ENCODE data around the gene CSTA. TPM values are rescaled to one million over a fixed set of nuclear protein-coding genes. Genes with fewer than 3 reads are reported as not detected.

Gene CSTA
- 1 to 10 TPM in 2 of 4 donors, not detected in 2; 1.4 to 1.5 TPM for total RNA-seq

DNA sequence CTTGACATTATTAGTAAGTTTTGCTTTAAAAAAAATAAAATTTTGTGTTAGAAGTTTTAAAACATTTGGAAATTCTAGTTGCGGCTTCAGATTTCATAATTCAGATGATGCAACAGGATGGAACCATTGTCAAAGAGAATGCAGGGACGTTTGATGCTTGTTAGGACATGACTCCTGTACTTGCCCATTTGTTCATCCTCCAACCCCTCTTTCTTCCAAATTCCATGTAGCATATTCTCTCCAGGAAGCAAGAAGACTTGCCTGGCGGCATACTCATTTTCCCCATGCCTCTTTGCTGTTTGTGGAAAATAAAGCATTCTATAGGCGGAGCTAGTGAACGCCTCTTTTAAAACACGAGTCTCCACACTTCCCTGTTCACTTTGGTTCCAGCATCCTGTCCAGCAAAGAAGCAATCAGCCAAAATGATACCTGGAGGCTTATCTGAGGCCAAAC, at the start of gene CSTA:
CSTA (plus strand) TSS at position 378 of the 453 bp plus-strand sequence; CDS start at position 423, 45 bp downstream.
- no peak for TF ChIP-seq CTCF (IDR thresholded peaks at IDR 0.05)
- TF ChIP-seq POLR2A (IDR thresholded peaks at IDR 0.05) = no peak

DNA sequence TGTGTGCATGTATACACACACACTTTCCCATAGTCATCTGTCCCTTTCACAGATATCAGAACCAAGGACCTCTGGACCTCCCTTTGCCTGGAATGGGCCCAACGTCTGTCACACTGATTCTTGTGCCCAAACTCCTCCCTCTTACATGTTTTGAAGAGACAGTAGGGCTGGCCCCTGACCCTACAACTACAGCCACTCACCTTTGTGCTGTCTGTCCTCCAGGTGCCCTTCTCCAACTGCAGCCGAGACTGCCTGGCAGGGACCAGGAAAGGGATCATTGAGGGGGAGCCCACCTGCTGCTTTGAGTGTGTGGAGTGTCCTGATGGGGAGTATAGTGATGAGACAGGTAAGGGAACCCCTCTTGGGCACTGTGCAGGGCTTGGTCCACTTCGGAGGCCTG, 43.2 kb upstream of the CSTA start:
- Histone ChIP-seq H3K4me1 (no peaks in the 10 kb centered on the region), H3K4me3 (no peak overlapping the region), H3K27me3 (no peaks in the 10 kb centered on the region), H3K36me3 (no peaks in the 10 kb centered on the region), H3K9me3 (no peaks in the 10 kb centered on the region), H3K27ac (no peak overlapping the region)
- intact Hi-C loops (cut with DNase I; ENCODE audit: low total_unique reads) = no loop called here
- TF ChIP-seq POLR2A (IDR thresholded peaks at IDR 0.05) (no peak), CTCF (IDR thresholded peaks at IDR 0.05) (no peak)
- DNase-seq = no peak

More for the DNA sequence above, at the start of gene CSTA:
- no peak for DNase-seq
- no peak within 1 kb of the TSS for H3K27ac ChIP-seq
- intact Hi-C loops (cut with DNase I; ENCODE audit: low total_unique reads) = no loop called here
- H3K9me3 ChIP-seq = no peaks in the 10 kb centered on the region
- no peak within 1 kb of the TSS for H3K4me3 ChIP-seq
- H3K36me3 ChIP-seq = no peaks in the 10 kb centered on the region
- H3K4me1 ChIP-seq = no peaks in the 10 kb centered on the region
- no peaks in the 10 kb centered on the region for H3K27me3 ChIP-seq

DNA sequence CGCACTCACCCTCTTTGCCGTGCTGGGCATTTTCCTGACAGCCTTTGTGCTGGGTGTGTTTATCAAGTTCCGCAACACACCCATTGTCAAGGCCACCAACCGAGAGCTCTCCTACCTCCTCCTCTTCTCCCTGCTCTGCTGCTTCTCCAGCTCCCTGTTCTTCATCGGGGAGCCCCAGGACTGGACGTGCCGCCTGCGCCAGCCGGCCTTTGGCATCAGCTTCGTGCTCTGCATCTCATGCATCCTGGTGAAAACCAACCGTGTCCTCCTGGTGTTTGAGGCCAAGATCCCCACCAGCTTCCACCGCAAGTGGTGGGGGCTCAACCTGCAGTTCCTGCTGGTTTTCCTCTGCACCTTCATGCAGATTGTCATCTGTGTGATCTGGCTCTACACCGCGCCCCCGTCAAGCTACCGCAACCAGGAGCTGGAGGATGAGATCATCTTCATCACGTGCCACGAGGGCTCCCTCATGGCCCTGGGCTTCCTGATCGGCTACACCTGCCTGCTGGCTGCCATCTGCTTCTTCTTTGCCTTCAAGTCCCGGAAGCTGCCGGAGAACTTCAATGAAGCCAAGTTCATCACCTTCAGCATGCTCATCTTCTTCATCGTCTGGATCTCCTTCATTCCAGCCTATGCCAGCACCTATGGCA, 41.1 kb upstream of the CSTA start:
- Histone ChIP-seq H3K27ac (no peak overlapping the region), H3K4me1 (no peaks in the 10 kb centered on the region), H3K27me3 (no peaks in the 10 kb centered on the region), H3K4me3 (no peak overlapping the region), H3K9me3 (no peaks in the 10 kb centered on the region), H3K36me3 (no peaks in the 10 kb centered on the region)
- intact Hi-C loops (cut with DNase I; ENCODE audit: low total_unique reads) = no loop called here
- no peak for TF ChIP-seq CTCF (IDR thresholded peaks at IDR 0.05)
- no peak for TF ChIP-seq POLR2A (IDR thresholded peaks at IDR 0.05)
- no peak for DNase-seq

GRCh38 chr3:122284486-122284885, 40.6 kb upstream of the CSTA start:
- Histone ChIP-seq H3K4me1 (no peaks in the 10 kb centered on the region), H3K27me3 (no peaks in the 10 kb centered on the region), H3K27ac (no peak overlapping the region), H3K36me3 (no peaks in the 10 kb centered on the region), H3K9me3 (no peaks in the 10 kb centered on the region), H3K4me3 (no peak overlapping the region)
- intact Hi-C loops (cut with DNase I; ENCODE audit: low total_unique reads) = no loop called here
- no peak for DNase-seq
- no peak for TF ChIP-seq POLR2A (IDR thresholded peaks at IDR 0.05)
- no peak for TF ChIP-seq CTCF (IDR thresholded peaks at IDR 0.05)

DNA sequence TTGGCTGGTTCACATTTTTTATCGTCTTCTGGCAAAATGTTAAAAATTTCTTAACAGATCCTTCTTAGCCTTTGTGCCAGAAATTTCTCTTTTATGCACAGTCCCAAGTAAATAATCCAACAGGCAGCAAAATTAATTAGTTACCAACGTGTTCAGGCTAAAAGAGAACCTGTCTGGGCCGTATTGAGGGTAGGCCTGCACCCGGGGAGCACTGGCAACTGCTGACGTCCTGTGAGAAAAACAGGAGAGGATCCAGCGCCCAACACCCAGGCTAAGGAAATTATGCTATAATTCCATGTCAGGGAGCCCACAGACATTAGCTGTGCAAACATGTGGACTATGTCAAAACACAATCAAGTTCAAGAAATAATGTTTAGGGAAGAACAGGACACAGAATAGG, 30.7 kb upstream of the CSTA start:
- intact Hi-C loops (cut with DNase I; ENCODE audit: low total_unique reads) = no loop called here
- H3K27ac ChIP-seq = peak overlapping the region in 1 of 2 donors; percentile 29
- H3K9me3 ChIP-seq = no peaks in the 10 kb centered on the region
- H3K27me3 ChIP-seq = no peaks in the 10 kb centered on the region
- DNase-seq = no peak
- H3K4me1 ChIP-seq = no peaks in the 10 kb centered on the region
- TF ChIP-seq CTCF (IDR thresholded peaks at IDR 0.05) = no peak
- no peak for TF ChIP-seq POLR2A (IDR thresholded peaks at IDR 0.05)
- H3K36me3 ChIP-seq = no peaks in the 10 kb centered on the region
- no peak overlapping the region for H3K4me3 ChIP-seq

Data from uterus (tissue), 4 donors.